K562 (cell line): Measurements from ENCODE around the gene CCT7. TPM values are rescaled to one million over a fixed set of nuclear protein-coding genes. Genes with fewer than 3 reads are reported as not detected.

ENCODE experiments used
- ATF1 ChIP-seq, 2 experiments: fragments of 450-650 bp in 1 of 2; IDR thresholded peaks; 2 replicates each; pipeline ENCODE4 v1.6.1; 2016; ENCODE audit warnings: missing compliant biosample characterization in 1 of 2, missing genetic modification characterization in 1 of 2
- CBX5 ChIP-seq: IDR thresholded peaks from 2 replicates; pipeline ENCODE4 v1.6.1; 2014; ENCODE audit warnings: low read depth, borderline replicate concordance
- CHD2 ChIP-seq: IDR thresholded peaks from 2 replicates; pipeline ENCODE4 v1.6.1; 2011; ENCODE audit warnings: low read depth, low read length
- CREM ChIP-seq: IDR thresholded peaks from 2 replicates; pipeline ENCODE4 v1.6.1; 2014; ENCODE audit warnings: antibody characterized with exemption, low read depth
- CTBP1 ChIP-seq: fragments of 450-650 bp; IDR thresholded peaks from 2 replicates; pipeline ENCODE4 v1.6.1; 2016; ENCODE audit warnings: borderline replicate concordance
- ELF4 ChIP-seq: fragments of 450-650 bp; formaldehyde crosslinking; IDR thresholded peaks from 2 replicates; pipeline ENCODE4 v1.4.0; 2022; ENCODE audit warnings: missing genetic modification characterization
- HNRNPH1 ChIP-seq: fragments of 200-400 bp; formaldehyde crosslinking; optimal IDR thresholded peaks from 2 replicates; pipeline ENCODE3; 2017; ENCODE audit warnings: low read depth, mild to moderate bottlenecking, low read length, moderate library complexity
- MBD2 ChIP-seq: sonication (generic); IDR thresholded peaks from 2 replicates; pipeline ENCODE4 v1.6.1; 2016; ENCODE audit warnings: low read depth, borderline replicate concordance
- PML ChIP-seq: IDR thresholded peaks from 2 replicates; pipeline ENCODE4 v1.6.1; 2012; ENCODE audit warnings: low read length, inconsistent platforms
- PTBP1 ChIP-seq: fragments of 200-400 bp; formaldehyde crosslinking; IDR thresholded peaks from 2 replicates; pipeline ENCODE4 v1.6.1; 2017; ENCODE audit warnings: low read depth, low read length
- RB1 ChIP-seq: fragments of 450-650 bp; IDR thresholded peaks from 2 replicates; pipeline ENCODE4 v1.6.1; 2017; ENCODE audit warnings: low read depth, mild to moderate bottlenecking
- TFAM ChIP-seq: fragments of 250-450 bp; sonication (Bioruptor Pico); conservative IDR thresholded peaks from 2 replicates; pipeline ENCODE4 v1.5.0; 2021; ENCODE audit warnings: mild to moderate bottlenecking, moderate library complexity
- ZNF274 ChIP-seq: IDR thresholded peaks from 2 replicates; pipeline ENCODE4 v1.6.1; 2011; ENCODE audit warnings: low read depth, mild to moderate bottlenecking, low read length, moderate library complexity, borderline replicate concordance
- ZNF444 ChIP-seq: fragments of 250-450 bp; sonication (Bioruptor Pico); IDR thresholded peaks from 2 replicates; pipeline ENCODE4 v1.4.0; 2020; ENCODE audit warnings: mild to moderate bottlenecking, moderate library complexity
- polyA plus RNA-seq, 8 experiments: library from polyadenylated mRNA; depleted of rRNA in 4 of 8; stranded (reverse) in 5 of 8; unstranded in 3 of 8; fragments of >200 nt; fragmentation: Nextera tagmentation in 2 of 8; fragmentation: Illumina TruSeq in 1 of 8; extraction: Ambion mirVana in 2 of 8; extraction: Trizol in 1 of 8; gene quantifications; 2 replicates each; pipeline versions ENCODE4 v1.2.1 to v1.2.3, GENCODE V29; 2011 to 2014; ENCODE audit warnings: inconsistent platforms in 1 of 8, missing spikeins in 1 of 8
- total RNA-seq, 7 experiments: library from RNA; depleted of rRNA in 6 of 7; stranded (reverse); fragments of >200 nt in 6 of 7; fragmentation: Illumina TruSeq in 2 of 7; extraction: Trizol in 2 of 7; gene quantifications; 2 replicates each; pipeline versions ENCODE4 v1.2.1 to v1.2.3, GENCODE V29; 2011 to 2021; ENCODE audit warnings: low replicate concordance in 1 of 7
- TF ChIP-seq, protein P1 (sequence below): fragments of 250-450 bp; sonication (Bioruptor Pico); IDR thresholded peaks from 2 replicates; pipeline ENCODE4 v1.4.0; 2020; ENCODE audit warnings: mild to moderate bottlenecking
- TF ChIP-seq, protein P2 (sequence below): fragments of 450-650 bp; IDR thresholded peaks from 2 replicates; pipeline ENCODE4 v1.6.1; 2014; ENCODE audit warnings: low read depth, mild to moderate bottlenecking, moderate library complexity, borderline replicate concordance
- TF ChIP-seq, protein P3 (sequence below): fragments of 250-450 bp; sonication (Bioruptor Pico); IDR thresholded peaks from 2 replicates; pipeline ENCODE4 v1.4.0; 2020
- TF ChIP-seq, protein P4 (sequence below): fragments of 450-650 bp; IDR thresholded peaks from 2 replicates; pipeline ENCODE4 v1.6.1; 2018; ENCODE audit not compliant: partially characterized antibody
- TF ChIP-seq, protein P5 (sequence below): fragments of 250-450 bp; sonication (Bioruptor Pico); IDR thresholded peaks from 2 replicates; pipeline ENCODE4 v1.8.0; 2021; ENCODE audit warnings: borderline replicate concordance, mild to moderate bottlenecking, moderate library complexity; ENCODE audit not compliant: poor library complexity, severe bottlenecking

Gene CCT7
- total and polyA plus RNA-seq, 9 of the 15 experiments (the other 6 are each of a cell fraction or from before 2014, with no cell fraction given), result 326 to 856 (median 638) TPM

DNA sequence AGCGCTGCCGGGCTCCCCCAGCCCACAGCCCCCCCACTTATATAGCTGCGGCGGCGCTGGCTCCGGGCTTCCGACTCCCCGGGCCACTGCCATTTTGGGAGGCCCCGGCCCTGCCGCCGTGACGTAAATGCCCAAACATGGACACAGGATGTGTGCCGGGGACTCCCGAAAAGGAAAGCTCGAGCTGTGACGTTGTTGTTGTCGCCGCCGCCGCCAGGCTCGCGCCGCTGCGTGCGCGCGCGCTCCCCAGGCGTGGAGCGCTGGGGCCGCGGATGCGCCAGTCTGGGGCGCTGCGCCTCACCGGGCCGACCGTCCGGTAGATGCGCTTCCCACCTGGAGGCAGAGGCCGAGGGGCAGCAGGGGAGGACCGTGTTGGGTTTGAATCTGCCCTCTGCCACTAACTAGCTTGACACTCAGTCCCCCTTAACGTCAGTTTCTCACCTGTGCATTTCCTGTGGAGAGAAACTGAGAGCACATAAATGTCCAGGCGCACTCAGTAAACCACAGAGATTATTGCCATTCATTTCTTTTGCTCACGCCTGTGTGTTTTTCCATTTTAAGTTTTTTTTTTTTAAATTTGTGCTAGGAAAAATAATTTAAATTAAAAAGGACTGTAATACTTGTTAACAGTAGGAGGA, 59.5 kb downstream of the CCT7 start, which contains the start of gene EGR4 (continued):
- TF ChIP-seq, protein P1, sequence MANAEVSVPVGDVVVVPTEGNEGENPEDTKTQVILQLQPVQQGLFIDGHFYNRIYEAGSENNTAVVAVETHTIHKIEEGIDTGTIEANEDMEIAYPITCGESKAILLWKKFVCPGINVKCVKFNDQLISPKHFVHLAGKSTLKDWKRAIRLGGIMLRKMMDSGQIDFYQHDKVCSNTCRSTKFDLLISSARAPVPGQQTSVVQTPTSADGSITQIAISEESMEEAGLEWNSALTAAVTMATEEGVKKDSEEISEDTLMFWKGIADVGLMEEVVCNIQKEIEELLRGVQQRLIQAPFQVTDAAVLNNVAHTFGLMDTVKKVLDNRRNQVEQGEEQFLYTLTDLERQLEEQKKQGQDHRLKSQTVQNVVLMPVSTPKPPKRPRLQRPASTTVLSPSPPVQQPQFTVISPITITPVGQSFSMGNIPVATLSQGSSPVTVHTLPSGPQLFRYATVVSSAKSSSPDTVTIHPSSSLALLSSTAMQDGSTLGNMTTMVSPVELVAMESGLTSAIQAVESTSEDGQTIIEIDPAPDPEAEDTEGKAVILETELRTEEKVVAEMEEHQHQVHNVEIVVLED (CRISPR knock-in tag), result peak; percentile 65
- no peak for TF ChIP-seq CBX5
- TF ChIP-seq CREM, result peak; percentile 92
- TF ChIP-seq, protein P2, sequence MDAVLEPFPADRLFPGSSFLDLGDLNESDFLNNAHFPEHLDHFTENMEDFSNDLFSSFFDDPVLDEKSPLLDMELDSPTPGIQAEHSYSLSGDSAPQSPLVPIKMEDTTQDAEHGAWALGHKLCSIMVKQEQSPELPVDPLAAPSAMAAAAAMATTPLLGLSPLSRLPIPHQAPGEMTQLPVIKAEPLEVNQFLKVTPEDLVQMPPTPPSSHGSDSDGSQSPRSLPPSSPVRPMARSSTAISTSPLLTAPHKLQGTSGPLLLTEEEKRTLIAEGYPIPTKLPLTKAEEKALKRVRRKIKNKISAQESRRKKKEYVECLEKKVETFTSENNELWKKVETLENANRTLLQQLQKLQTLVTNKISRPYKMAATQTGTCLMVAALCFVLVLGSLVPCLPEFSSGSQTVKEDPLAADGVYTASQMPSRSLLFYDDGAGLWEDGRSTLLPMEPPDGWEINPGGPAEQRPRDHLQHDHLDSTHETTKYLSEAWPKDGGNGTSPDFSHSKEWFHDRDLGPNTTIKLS, result no peak
- TF ChIP-seq CHD2, result no peak
- TF ChIP-seq CTBP1, result peak; percentile 51
- TF ChIP-seq HNRNPH1, result no peak
- TF ChIP-seq ZNF444, result no peak
- TF ChIP-seq PTBP1, result no peak
- no peak for TF ChIP-seq ELF4 (CRISPR knock-in tag)
- TF ChIP-seq RB1, result no peak
- TF ChIP-seq, protein P3, sequence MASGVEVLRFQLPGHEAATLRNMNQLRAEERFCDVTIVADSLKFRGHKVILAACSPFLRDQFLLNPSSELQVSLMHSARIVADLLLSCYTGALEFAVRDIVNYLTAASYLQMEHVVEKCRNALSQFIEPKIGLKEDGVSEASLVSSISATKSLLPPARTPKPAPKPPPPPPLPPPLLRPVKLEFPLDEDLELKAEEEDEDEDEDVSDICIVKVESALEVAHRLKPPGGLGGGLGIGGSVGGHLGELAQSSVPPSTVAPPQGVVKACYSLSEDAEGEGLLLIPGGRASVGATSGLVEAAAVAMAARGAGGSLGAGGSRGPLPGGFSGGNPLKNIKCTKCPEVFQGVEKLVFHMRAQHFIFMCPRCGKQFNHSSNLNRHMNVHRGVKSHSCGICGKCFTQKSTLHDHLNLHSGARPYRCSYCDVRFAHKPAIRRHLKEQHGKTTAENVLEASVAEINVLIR (CRISPR knock-in tag), result peak; percentile 64
- no peak for TF ChIP-seq ATF1 (CRISPR knock-in tag; IDR thresholded peaks at IDR 0.05)
- TF ChIP-seq ATF1 (tag; IDR thresholded peaks at IDR 0.05), result peak; percentile 83
- TF ChIP-seq TFAM (CRISPR knock-in tag), result no peak
- TF ChIP-seq ZNF274, result no peak
- no peak for TF ChIP-seq MBD2
- TF ChIP-seq, protein P4, sequence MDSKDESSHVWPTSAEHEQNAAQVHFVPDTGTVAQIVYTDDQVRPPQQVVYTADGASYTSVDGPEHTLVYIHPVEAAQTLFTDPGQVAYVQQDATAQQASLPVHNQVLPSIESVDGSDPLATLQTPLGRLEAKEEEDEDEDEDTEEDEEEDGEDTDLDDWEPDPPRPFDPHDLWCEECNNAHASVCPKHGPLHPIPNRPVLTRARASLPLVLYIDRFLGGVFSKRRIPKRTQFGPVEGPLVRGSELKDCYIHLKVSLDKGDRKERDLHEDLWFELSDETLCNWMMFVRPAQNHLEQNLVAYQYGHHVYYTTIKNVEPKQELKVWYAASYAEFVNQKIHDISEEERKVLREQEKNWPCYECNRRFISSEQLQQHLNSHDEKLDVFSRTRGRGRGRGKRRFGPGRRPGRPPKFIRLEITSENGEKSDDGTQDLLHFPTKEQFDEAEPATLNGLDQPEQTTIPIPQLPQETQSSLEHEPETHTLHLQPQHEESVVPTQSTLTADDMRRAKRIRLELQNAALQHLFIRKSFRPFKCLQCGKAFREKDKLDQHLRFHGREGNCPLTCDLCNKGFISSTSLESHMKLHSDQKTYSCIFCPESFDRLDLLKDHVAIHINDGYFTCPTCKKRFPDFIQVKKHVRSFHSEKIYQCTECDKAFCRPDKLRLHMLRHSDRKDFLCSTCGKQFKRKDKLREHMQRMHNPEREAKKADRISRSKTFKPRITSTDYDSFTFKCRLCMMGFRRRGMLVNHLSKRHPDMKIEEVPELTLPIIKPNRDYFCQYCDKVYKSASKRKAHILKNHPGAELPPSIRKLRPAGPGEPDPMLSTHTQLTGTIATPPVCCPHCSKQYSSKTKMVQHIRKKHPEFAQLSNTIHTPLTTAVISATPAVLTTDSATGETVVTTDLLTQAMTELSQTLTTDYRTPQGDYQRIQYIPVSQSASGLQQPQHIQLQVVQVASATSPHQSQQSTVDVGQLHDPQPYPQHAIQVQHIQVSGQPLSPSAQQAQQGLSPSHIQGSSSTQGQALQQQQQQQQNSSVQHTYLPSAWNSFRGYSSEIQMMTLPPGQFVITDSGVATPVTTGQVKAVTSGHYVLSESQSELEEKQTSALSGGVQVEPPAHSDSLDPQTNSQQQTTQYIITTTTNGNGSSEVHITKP, result no peak
- TF ChIP-seq PML, result no peak
- TF ChIP-seq, protein P5, sequence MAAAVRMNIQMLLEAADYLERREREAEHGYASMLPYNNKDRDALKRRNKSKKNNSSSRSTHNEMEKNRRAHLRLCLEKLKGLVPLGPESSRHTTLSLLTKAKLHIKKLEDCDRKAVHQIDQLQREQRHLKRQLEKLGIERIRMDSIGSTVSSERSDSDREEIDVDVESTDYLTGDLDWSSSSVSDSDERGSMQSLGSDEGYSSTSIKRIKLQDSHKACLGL (CRISPR knock-in tag), result no peak
